ENCODE data around the gene TRIM59. TPM values are rescaled to one million over a fixed set of nuclear protein-coding genes. Genes with fewer than 3 reads are reported as not detected.

The TRIM59 gene
- total RNA-seq, 2 donors from 2014 or later, result 7.5 to 16.6 TPM

DNA sequence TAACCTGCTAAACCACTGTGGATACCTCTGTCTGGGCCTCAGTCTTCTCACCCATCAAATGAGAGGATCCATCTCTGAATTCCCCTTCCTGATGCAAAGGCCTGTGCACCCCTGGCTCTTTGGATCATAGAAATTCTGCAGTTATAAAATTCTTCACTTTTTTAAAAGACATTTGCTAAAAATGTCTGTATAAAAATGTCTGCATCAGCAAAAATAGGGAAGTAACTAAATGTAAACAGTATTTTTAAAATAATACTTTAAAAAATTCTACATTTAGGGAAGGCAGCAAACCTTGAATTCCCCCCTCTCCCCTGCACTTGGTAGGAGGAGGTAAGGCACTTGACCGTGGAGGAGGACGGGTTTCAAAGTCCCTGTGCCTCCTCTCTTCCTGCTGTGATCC is 25.6 kb upstream of the TRIM59 start:
- intact Hi-C loops (cut with DNase I), result no loop called here
- TF ChIP-seq, protein P1, sequence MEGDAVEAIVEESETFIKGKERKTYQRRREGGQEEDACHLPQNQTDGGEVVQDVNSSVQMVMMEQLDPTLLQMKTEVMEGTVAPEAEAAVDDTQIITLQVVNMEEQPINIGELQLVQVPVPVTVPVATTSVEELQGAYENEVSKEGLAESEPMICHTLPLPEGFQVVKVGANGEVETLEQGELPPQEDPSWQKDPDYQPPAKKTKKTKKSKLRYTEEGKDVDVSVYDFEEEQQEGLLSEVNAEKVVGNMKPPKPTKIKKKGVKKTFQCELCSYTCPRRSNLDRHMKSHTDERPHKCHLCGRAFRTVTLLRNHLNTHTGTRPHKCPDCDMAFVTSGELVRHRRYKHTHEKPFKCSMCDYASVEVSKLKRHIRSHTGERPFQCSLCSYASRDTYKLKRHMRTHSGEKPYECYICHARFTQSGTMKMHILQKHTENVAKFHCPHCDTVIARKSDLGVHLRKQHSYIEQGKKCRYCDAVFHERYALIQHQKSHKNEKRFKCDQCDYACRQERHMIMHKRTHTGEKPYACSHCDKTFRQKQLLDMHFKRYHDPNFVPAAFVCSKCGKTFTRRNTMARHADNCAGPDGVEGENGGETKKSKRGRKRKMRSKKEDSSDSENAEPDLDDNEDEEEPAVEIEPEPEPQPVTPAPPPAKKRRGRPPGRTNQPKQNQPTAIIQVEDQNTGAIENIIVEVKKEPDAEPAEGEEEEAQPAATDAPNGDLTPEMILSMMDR (IDR thresholded peaks at IDR 0.05), result no peak
- H3K9me3 ChIP-seq, result no peaks in the 10 kb centered on the region

DNA sequence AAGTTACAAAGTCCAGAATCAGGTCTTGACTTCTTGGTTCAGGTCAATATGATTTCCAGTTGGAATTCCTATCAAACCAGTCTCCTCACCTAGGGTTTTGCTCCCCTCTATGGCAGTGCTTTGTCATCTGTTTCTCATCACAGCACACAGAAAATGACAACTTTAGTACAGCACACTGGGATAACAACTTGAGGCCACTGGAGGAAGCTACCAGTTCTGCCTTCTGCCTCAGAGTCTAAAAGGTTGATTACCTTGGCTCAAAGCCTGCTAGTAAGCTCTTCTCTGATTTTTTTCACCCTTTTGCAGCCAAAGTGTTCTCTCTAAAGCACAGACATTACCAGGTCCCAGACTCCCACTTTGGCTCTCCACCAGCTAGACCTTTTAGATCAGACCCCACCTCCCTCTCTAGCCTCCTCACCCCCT is 24.8 kb upstream of the TRIM59 start:
- no peaks in the 10 kb centered on the region for H3K36me3 ChIP-seq
- TF ChIP-seq, protein P1 (IDR thresholded peaks at IDR 0.05), result no peak
- H3K4me1 ChIP-seq, result no peaks in the 10 kb centered on the region

More for the DNA sequence above, 25.6 kb upstream of the TRIM59 start:
- H3K4me3 ChIP-seq, result no peak overlapping the region
- no peak overlapping the region for H3K27ac ChIP-seq
- no peak for DNase-seq
- H3K36me3 ChIP-seq, result no peaks in the 10 kb centered on the region
- H3K9ac ChIP-seq (ENCODE audit: low read depth in 2 of 2, low read length in 2 of 2), result no peak overlapping the region
- no peaks in the 10 kb centered on the region for H3K4me1 ChIP-seq
- H3K27me3 ChIP-seq, result no peaks in the 10 kb centered on the region

DNA sequence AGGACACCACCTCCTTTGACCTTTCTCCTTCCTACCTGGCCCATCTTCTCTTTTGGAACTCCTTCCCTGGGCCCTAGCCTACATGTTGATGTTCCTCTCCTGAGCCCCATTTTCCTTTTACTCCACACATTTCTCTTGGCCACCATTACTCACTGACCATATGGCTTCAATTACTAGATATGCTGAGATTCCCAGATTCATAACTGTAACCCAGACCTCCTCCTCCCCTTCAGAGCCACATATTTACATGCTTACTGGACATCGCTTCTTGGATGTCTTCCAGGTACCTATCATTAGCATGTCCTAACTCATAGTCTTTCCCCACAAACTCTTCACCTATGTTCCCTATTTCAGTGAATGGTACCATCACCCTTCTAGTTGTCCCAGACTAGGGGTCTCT is 24.4 kb upstream of the TRIM59 start:
- Histone ChIP-seq H3K4me1 (no peaks in the 10 kb centered on the region), H3K27ac (no peak overlapping the region), H3K4me3 (no peak overlapping the region), H3K9ac (ENCODE audit: low read depth in 2 of 2, low read length in 2 of 2) (no peak overlapping the region), H3K9me3 (no peaks in the 10 kb centered on the region), H3K36me3 (no peaks in the 10 kb centered on the region), H3K27me3 (no peaks in the 10 kb centered on the region)
- intact Hi-C loops (cut with DNase I), result no loop called here
- TF ChIP-seq, protein P1 (IDR thresholded peaks at IDR 0.05), result no peak
- DNase-seq, result no peak

More for the DNA sequence above, 24.8 kb upstream of the TRIM59 start:
- no peak overlapping the region for H3K4me3 ChIP-seq
- DNase-seq, result no peak
- intact Hi-C loops (cut with DNase I), result no loop called here
- no peak overlapping the region for H3K9ac ChIP-seq (ENCODE audit: low read depth in 2 of 2, low read length in 2 of 2)
- no peaks in the 10 kb centered on the region for H3K9me3 ChIP-seq
- H3K27ac ChIP-seq, result no peak overlapping the region
- no peaks in the 10 kb centered on the region for H3K27me3 ChIP-seq

DNA sequence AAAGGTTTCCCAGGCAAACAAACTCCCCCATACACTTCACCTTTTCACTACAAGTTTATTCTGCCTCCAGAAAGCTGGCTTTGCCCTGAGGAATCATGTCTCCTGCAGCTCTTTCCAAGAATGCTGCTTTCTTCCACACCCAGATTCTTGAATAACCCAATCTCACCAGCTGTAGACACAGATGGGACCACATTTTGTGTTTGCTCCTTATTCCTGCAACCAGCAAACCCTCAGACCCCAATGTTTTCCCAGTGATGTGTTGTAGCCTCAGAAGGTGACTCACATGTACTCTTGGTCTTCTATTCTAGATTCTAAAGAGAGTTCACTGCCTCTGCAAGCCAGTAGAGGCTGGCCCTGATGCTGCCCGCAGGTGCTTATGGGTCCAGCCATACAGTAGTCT is 23.6 kb upstream of the TRIM59 start:
- Histone ChIP-seq H3K36me3 (no peaks in the 10 kb centered on the region), H3K27me3 (no peaks in the 10 kb centered on the region), H3K4me3 (no peak overlapping the region), H3K4me1 (no peaks in the 10 kb centered on the region), H3K9ac (ENCODE audit: low read depth in 2 of 2, low read length in 2 of 2) (no peak overlapping the region), H3K27ac (no peak overlapping the region), H3K9me3 (no peaks in the 10 kb centered on the region)
- DNase-seq, result no peak
- intact Hi-C loops (cut with DNase I), result no loop called here
- TF ChIP-seq, protein P1 (IDR thresholded peaks at IDR 0.05), result no peak

DNA sequence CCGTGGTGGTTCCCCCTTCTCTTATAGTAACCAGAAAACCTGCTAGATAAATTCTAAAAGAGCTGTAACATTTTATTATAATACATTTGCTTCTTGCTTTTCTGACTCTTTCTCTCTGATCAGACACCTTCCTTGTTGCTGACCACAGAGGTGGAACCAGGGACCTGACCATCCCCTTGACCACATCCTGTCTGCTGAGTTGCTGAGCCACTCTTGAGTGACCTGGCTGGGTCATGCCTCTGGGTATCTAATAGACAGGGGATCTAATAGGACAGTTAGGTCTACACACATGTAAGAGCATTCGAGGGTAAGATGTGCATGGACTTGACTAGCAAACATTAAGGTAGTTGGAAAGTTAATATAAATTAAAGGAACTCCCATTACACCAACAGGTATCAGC is 22.8 kb upstream of the TRIM59 start:
- no peaks in the 10 kb centered on the region for H3K27me3 ChIP-seq
- intact Hi-C loops (cut with DNase I), result no loop called here
- DNase-seq, result no peak

More for the DNA sequence above, 22.8 kb upstream of the TRIM59 start:
- H3K27ac ChIP-seq, result no peak overlapping the region
- no peaks in the 10 kb centered on the region for H3K4me1 ChIP-seq
- H3K36me3 ChIP-seq, result no peaks in the 10 kb centered on the region
- no peaks in the 10 kb centered on the region for H3K9me3 ChIP-seq
- no peak overlapping the region for H3K9ac ChIP-seq (ENCODE audit: low read depth in 2 of 2, low read length in 2 of 2)
- H3K4me3 ChIP-seq, result no peak overlapping the region
- TF ChIP-seq, protein P1 (IDR thresholded peaks at IDR 0.05), result no peak

Data from colonic mucosa (tissue), 4 donors.